ENCODE results near the gene KCNJ6.
"Not testable (repeated sequence)": the region's sequence is repeated elsewhere in the genome, so short reads cannot be mapped to it uniquely, and the experiment has no call there.

The KCNJ6 gene

GRCh38 chr21:37646761-37647160 is 269.5 kb downstream of the KCNJ6 start:
- H3K27ac Mint-ChIP-seq (ENCODE audit: low read depth); H3K4me1 Mint-ChIP-seq; ATAC-seq (replicated peaks; ENCODE audit: extremely low read depth, poor library complexity, severe bottlenecking); H3K36me3 Mint-ChIP-seq (ENCODE audit: insufficient read depth); H3K9me3 Mint-ChIP-seq; DNase-seq (ENCODE audit: low spot score in 2 of 2); H3K4me3 Mint-ChIP-seq: not testable (repeated sequence)
- H3K27me3 Mint-ChIP-seq, result peaks cover 39% of the 10 kb centered on the region

- Mint-ChIP-seq H3K4me3 (no peak overlapping the region), H3K4me1 (no peaks in the 10 kb centered on the region), H3K9me3 (no peaks in the 10 kb centered on the region), H3K27me3 (peaks cover 48% of the 10 kb centered on the region), H3K27ac (ENCODE audit: low read depth) (no peak overlapping the region), H3K36me3 (ENCODE audit: insufficient read depth) (no peaks in the 10 kb centered on the region)
- ATAC-seq (replicated peaks; ENCODE audit: extremely low read depth, poor library complexity, severe bottlenecking), result no peak
- no peak for DNase-seq (ENCODE audit: low spot score in 2 of 2)
Observed at GRCh38 chr21:37645848-37646247, 270.4 kb downstream of the KCNJ6 start.

DNA sequence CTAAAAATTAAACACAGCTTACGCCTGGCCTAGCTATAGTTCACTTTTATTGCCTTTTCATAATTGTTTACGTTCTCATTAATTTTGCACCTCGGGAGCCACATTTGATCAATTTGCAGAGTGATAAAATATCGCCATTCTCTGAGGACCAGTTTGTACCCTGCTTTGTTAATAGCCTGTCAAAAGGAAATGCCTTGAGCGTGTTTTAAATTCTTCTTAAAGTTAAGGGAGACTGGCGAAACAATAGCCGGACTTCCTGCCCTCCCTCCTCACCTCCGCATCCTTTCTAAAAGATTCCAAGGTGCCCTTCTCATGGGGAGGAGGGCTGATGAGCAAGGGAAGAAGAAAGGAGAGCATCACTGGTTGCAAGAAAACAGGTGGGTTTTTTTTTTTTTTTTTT is 271.6 kb downstream of the KCNJ6 start:
- DNase-seq (ENCODE audit: low spot score in 2 of 2), result no peak
- ATAC-seq (replicated peaks; ENCODE audit: extremely low read depth, poor library complexity, severe bottlenecking), result no peak
- Mint-ChIP-seq H3K27ac (ENCODE audit: low read depth) (no peak overlapping the region), H3K36me3 (ENCODE audit: insufficient read depth) (no peaks in the 10 kb centered on the region), H3K27me3 (peaks cover 60% of the 10 kb centered on the region), H3K4me1 (no peaks in the 10 kb centered on the region), H3K9me3 (no peaks in the 10 kb centered on the region), H3K4me3 (no peak overlapping the region)

DNA sequence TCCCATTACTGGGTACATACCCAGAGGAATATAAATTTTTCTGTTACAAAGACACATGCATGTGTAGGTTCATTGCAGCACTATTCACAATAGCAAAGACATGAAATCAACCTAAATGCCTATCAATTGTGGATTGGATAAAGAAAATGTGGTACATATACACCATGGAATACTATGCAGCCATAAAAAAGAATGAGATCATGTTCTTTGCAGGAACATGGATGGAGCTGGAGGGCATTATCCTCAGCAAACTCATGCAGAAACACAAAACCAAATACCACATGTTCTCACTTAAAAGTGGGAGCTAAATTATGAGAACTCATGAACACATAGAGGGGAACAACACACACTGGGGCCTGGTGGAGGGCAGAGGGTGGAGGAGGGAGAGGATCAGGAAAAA is 272.4 kb downstream of the KCNJ6 start:
- H3K36me3 Mint-ChIP-seq (ENCODE audit: insufficient read depth); H3K4me3 Mint-ChIP-seq; H3K4me1 Mint-ChIP-seq; H3K9me3 Mint-ChIP-seq; ATAC-seq (replicated peaks; ENCODE audit: extremely low read depth, poor library complexity, severe bottlenecking); DNase-seq (ENCODE audit: low spot score in 2 of 2); H3K27ac Mint-ChIP-seq (ENCODE audit: low read depth): not testable (repeated sequence)
- H3K27me3 Mint-ChIP-seq, result peaks cover 68% of the 10 kb centered on the region

GRCh38 chr21:37642493-37642892 is 273.8 kb downstream of the KCNJ6 start:
- Mint-ChIP-seq H3K9me3 (no peaks in the 10 kb centered on the region), H3K4me1 (no peaks in the 10 kb centered on the region), H3K27me3 (peaks cover 68% of the 10 kb centered on the region), H3K36me3 (ENCODE audit: insufficient read depth) (no peaks in the 10 kb centered on the region), H3K27ac (ENCODE audit: low read depth) (no peak overlapping the region), H3K4me3 (no peak overlapping the region)
- ATAC-seq (replicated peaks; ENCODE audit: extremely low read depth, poor library complexity, severe bottlenecking) (no peak), DNase-seq (ENCODE audit: low spot score in 2 of 2) (no peak)

- no peak overlapping the region for H3K27ac Mint-ChIP-seq (ENCODE audit: low read depth)
- ATAC-seq (replicated peaks; ENCODE audit: extremely low read depth, poor library complexity, severe bottlenecking) (no peak), DNase-seq (ENCODE audit: low spot score in 2 of 2) (no peak)
- no peaks in the 10 kb centered on the region for H3K4me1 Mint-ChIP-seq
- peaks cover 74% of the 10 kb centered on the region for H3K27me3 Mint-ChIP-seq
- no peaks in the 10 kb centered on the region for H3K36me3 Mint-ChIP-seq (ENCODE audit: insufficient read depth)
- H3K4me3 Mint-ChIP-seq, result no peak overlapping the region
- no peaks in the 10 kb centered on the region for H3K9me3 Mint-ChIP-seq
Observed at GRCh38 chr21:37639756-37640155, 276.5 kb downstream of the KCNJ6 start.

- Mint-ChIP-seq H3K36me3 (ENCODE audit: insufficient read depth) (no peaks in the 10 kb centered on the region), H3K4me1 (no peaks in the 10 kb centered on the region), H3K4me3 (no peak overlapping the region), H3K9me3 (no peaks in the 10 kb centered on the region), H3K27me3 (peaks cover 57% of the 10 kb centered on the region), H3K27ac (ENCODE audit: low read depth) (no peak overlapping the region)
- DNase-seq (ENCODE audit: low spot score in 2 of 2) (no peak), ATAC-seq (replicated peaks; ENCODE audit: extremely low read depth, poor library complexity, severe bottlenecking) (no peak)
Observed at GRCh38 chr21:37636152-37636860, 280.0 kb downstream of the KCNJ6 start.

DNA sequence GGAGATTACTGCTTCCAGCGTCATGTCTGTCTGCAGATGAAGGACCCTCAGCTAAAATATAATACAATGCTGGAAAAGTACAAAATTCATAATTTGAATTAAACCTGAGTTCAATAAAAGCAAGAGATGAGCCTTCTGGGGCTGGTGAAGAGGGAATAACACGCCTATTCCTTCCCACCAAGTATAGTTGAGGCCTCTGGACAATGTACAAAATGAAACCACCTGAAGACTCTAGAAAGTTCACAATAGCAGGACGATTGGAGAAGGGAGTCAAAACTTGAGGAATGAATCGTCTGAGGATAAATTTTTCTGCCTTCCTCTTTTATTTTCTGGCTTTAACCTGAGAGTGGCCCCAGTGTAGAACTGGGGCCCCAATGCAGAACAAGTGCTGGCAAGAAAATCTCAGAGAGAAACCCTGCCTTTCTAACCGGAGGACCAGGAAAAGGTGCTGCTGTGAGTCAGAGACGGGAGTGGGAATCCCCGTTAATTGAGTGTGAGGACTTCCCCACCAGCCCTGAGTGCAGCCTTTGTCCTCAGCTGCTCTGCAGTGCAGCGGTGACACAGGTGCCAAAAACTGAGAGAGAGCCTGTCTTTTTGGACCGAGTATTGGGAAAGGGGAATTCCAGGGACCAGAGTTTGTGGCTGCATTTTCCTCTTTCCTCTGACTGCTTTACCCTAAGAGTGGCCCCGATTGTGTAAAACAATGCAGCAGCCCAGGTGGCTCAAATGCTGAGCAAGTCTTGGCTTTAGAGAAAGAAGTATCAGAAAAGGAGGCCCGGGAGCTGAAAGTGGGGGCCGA is 284.7 kb downstream of the KCNJ6 start:
- ATAC-seq (replicated peaks; ENCODE audit: extremely low read depth, poor library complexity, severe bottlenecking) (no peak), DNase-seq (ENCODE audit: low spot score in 2 of 2) (no peak)
- H3K36me3 Mint-ChIP-seq (ENCODE audit: insufficient read depth), result no peaks in the 10 kb centered on the region
- no peak overlapping the region for H3K4me3 Mint-ChIP-seq
- peaks cover 66% of the 10 kb centered on the region for H3K27me3 Mint-ChIP-seq
- no peaks in the 10 kb centered on the region for H3K9me3 Mint-ChIP-seq
- no peaks in the 10 kb centered on the region for H3K4me1 Mint-ChIP-seq
- H3K27ac Mint-ChIP-seq (ENCODE audit: low read depth), result no peak overlapping the region

DNA sequence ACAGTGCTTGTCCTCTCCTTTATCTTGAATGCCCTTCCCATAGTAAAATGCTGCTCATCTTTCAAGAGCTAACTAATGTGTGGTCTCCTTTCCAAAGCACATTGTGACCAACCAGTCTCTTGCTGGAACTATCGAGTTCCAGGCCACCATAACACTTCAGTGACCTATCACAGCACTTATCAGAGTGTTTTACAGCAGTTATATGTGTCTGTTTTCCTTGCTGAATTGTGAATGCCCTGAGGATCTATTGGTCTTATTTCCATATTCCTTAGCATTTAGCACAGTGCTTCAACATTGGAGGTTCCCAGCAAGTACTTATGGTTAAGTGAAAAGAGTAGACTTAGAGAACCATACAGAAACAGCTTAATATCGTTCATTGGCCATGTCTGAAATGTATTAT is 285.4 kb downstream of the KCNJ6 start:
- Mint-ChIP-seq H3K9me3 (no peaks in the 10 kb centered on the region), H3K4me3 (no peak overlapping the region), H3K4me1 (no peaks in the 10 kb centered on the region), H3K27ac (ENCODE audit: low read depth) (no peak overlapping the region), H3K27me3 (peaks cover 60% of the 10 kb centered on the region), H3K36me3 (ENCODE audit: insufficient read depth) (no peaks in the 10 kb centered on the region)
- ATAC-seq (replicated peaks; ENCODE audit: extremely low read depth, poor library complexity, severe bottlenecking) (no peak), DNase-seq (ENCODE audit: low spot score in 2 of 2) (no peak)

GRCh38 chr21:37628362-37628761 is 287.9 kb downstream of the KCNJ6 start:
- peaks cover 58% of the 10 kb centered on the region for H3K27me3 Mint-ChIP-seq
- H3K27ac Mint-ChIP-seq (ENCODE audit: low read depth), result no peak overlapping the region
- no peaks in the 10 kb centered on the region for H3K9me3 Mint-ChIP-seq
- no peaks in the 10 kb centered on the region for H3K36me3 Mint-ChIP-seq (ENCODE audit: insufficient read depth)
- no peak overlapping the region for H3K4me3 Mint-ChIP-seq
- H3K4me1 Mint-ChIP-seq, result no peaks in the 10 kb centered on the region
- DNase-seq (ENCODE audit: low spot score in 2 of 2) (no peak), ATAC-seq (replicated peaks; ENCODE audit: extremely low read depth, poor library complexity, severe bottlenecking) (no peak)

GRCh38 chr21:37627561-37627960 is 288.7 kb downstream of the KCNJ6 start:
- no peak overlapping the region for H3K27ac Mint-ChIP-seq (ENCODE audit: low read depth)
- peaks cover 61% of the 10 kb centered on the region for H3K27me3 Mint-ChIP-seq
- no peaks in the 10 kb centered on the region for H3K36me3 Mint-ChIP-seq (ENCODE audit: insufficient read depth)
- DNase-seq (ENCODE audit: low spot score in 2 of 2) (no peak), ATAC-seq (replicated peaks; ENCODE audit: extremely low read depth, poor library complexity, severe bottlenecking) (no peak)
- no peak overlapping the region for H3K4me3 Mint-ChIP-seq
- no peaks in the 10 kb centered on the region for H3K4me1 Mint-ChIP-seq
- H3K9me3 Mint-ChIP-seq, result no peaks in the 10 kb centered on the region

DNA sequence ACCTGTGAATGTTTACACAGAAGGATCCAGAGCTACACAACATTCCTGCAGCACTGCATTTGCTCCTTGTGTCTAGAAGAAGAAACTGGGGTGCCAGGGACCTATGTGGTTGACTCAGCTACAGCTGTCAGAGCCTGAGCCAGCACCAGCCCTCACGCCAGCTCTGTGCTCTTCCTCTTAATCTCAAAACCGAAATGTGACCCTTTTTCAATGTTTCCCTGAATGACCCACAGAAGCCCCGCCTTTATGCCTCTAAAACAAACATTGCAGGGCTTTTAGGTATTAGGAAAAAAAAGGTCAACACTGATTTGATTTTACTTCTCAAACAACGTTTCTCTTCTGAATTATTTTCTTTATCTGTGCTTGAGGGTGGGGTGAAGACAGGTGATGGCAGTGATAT is 289.2 kb downstream of the KCNJ6 start:
- Mint-ChIP-seq H3K9me3 (no peaks in the 10 kb centered on the region), H3K36me3 (ENCODE audit: insufficient read depth) (no peaks in the 10 kb centered on the region), H3K27ac (ENCODE audit: low read depth) (no peak overlapping the region), H3K4me3 (no peak overlapping the region), H3K27me3 (peaks cover 62% of the 10 kb centered on the region), H3K4me1 (no peaks in the 10 kb centered on the region)
- ATAC-seq (replicated peaks; ENCODE audit: extremely low read depth, poor library complexity, severe bottlenecking) (no peak), DNase-seq (ENCODE audit: low spot score in 2 of 2) (no peak)

DNA sequence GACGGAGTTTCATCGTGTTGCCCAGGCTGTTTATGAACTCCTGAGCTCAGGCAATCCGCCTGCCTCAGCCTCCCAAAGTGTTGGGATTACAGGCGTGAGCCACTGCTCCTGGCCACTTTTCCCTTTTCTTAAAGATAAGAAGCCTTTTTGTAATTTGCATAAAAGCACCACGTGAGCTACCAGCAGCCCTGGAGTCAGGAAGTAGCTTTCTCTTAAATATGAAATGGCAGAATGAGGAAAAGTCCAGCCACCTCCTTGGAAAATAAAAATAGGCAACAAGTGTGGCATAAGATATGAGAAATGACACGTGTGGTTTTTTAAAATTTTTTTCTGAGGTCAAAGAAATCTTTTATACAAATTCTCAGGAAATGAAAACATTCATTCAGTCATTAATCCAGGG is 289.9 kb downstream of the KCNJ6 start:
- H3K27me3 Mint-ChIP-seq, result peaks cover 62% of the 10 kb centered on the region
- no peak for ATAC-seq (replicated peaks; ENCODE audit: extremely low read depth, poor library complexity, severe bottlenecking)
- no peak overlapping the region for H3K4me3 Mint-ChIP-seq
- H3K27ac Mint-ChIP-seq (ENCODE audit: low read depth), result no peak overlapping the region
- no peak for DNase-seq (ENCODE audit: low spot score in 2 of 2)
- no peaks in the 10 kb centered on the region for H3K4me1 Mint-ChIP-seq
- H3K36me3 Mint-ChIP-seq (ENCODE audit: insufficient read depth), result no peaks in the 10 kb centered on the region
- H3K9me3 Mint-ChIP-seq, result no peaks in the 10 kb centered on the region
